Stomach smooth muscle (tissue), 2 donors: ENCODE results near the gene SLC39A3.
A peak's percentile ranks its signal among the peaks of the same experiment; 100 is the strongest.

Experiments used
- H3K27ac ChIP-seq: one replicate; pipeline ENCODE4 v1.7.0; 2013; ENCODE audit warnings: mild to moderate bottlenecking, low read length, inconsistent platforms
- H3K27me3 ChIP-seq, 2 donors: one replicate each; pipeline ENCODE4 v1.7.0; 2013; ENCODE audit warnings: low read length in 2 of 2; ENCODE audit not compliant: insufficient read depth in 2 of 2, control insufficient read depth in 1 of 2
- H3K36me3 ChIP-seq, 2 donors: one replicate each; pipeline ENCODE4 v1.7.0; 2013; ENCODE audit warnings: low read length in 2 of 2; ENCODE audit not compliant: control insufficient read depth in 2 of 2, insufficient read depth in 2 of 2
- H3K4me1 ChIP-seq: one replicate; pipeline ENCODE4 v1.7.0; 2013; ENCODE audit warnings: low read length; ENCODE audit not compliant: control insufficient read depth, insufficient read depth
- H3K4me3 ChIP-seq, 2 donors: one replicate each; pipeline ENCODE4 v1.7.0; 2013; ENCODE audit warnings: low read length in 2 of 2
- H3K9ac ChIP-seq, 2 donors: one replicate each; pipeline ENCODE4 v1.7.0; 2013; ENCODE audit warnings: low read length in 2 of 2, mild to moderate bottlenecking in 1 of 2
- H3K9me3 ChIP-seq, 2 donors: one replicate each; pipeline ENCODE4 v1.7.0; 2013; ENCODE audit warnings: low read length in 2 of 2; ENCODE audit not compliant: control insufficient read depth in 2 of 2
- donor health status: healthy.
- donor health status: Pancreatic carcinoma.

Gene SLC39A3

GRCh38 chr19:2729943-2730818, 9.6 kb downstream of the SLC39A3 start:
- H3K27ac ChIP-seq: no peak overlapping the region
- H3K27me3 ChIP-seq: peaks cover 14 to 18% of the 10 kb centered on the region in 2 donors
- H3K36me3 ChIP-seq: peaks cover 0 to 4% of the 10 kb centered on the region in 2 donors
- H3K4me3 ChIP-seq: no peak overlapping the region
- H3K9me3 ChIP-seq: no peaks in the 10 kb centered on the region
- no peaks in the 10 kb centered on the region for H3K4me1 ChIP-seq
- H3K9ac ChIP-seq: no peak overlapping the region

GRCh38 chr19:2728783-2729387, 10.9 kb downstream of the SLC39A3 start:
- H3K4me1 ChIP-seq: peaks cover under 1% of the 10 kb centered on the region
- no peaks in the 10 kb centered on the region for H3K36me3 ChIP-seq
- no peak overlapping the region for H3K4me3 ChIP-seq
- no peaks in the 10 kb centered on the region for H3K9me3 ChIP-seq
- H3K27ac ChIP-seq: no peak overlapping the region
- H3K27me3 ChIP-seq: peaks cover 17 to 18% of the 10 kb centered on the region in 2 donors
- H3K9ac ChIP-seq: no peak overlapping the region

GRCh38 chr19:2727640-2727944, 12.2 kb downstream of the SLC39A3 start:
- Histone ChIP-seq H3K36me3 (no peaks in the 10 kb centered on the region), H3K9me3 (no peaks in the 10 kb centered on the region), H3K4me1 (peaks cover 13% of the 10 kb centered on the region), H3K9ac (no peak overlapping the region), H3K4me3 (no peak overlapping the region), H3K27ac (no peak overlapping the region), H3K27me3 (peaks cover 17 to 18% of the 10 kb centered on the region in 2 donors)

GRCh38 chr19:2726904-2727639, 12.7 kb downstream of the SLC39A3 start:
- Histone ChIP-seq H3K9ac (no peak overlapping the region), H3K36me3 (no peaks in the 10 kb centered on the region), H3K4me3 (no peak overlapping the region), H3K27me3 (peaks cover 21 to 23% of the 10 kb centered on the region in 2 donors), H3K27ac (no peak overlapping the region), H3K9me3 (no peaks in the 10 kb centered on the region), H3K4me1 (peaks cover 18% of the 10 kb centered on the region)

- Histone ChIP-seq H3K36me3 (no peaks in the 10 kb centered on the region), H3K4me1 (peaks cover 21% of the 10 kb centered on the region), H3K4me3 (no peak overlapping the region), H3K27ac (no peak overlapping the region), H3K9ac (no peak overlapping the region), H3K9me3 (no peaks in the 10 kb centered on the region), H3K27me3 (peaks cover 25 to 28% of the 10 kb centered on the region in 2 donors)
Observed at GRCh38 chr19:2726160-2726855, 13.5 kb downstream of the SLC39A3 start.

- Histone ChIP-seq H3K9me3 (no peaks in the 10 kb centered on the region), H3K4me1 (peaks cover 29% of the 10 kb centered on the region), H3K9ac (no peak overlapping the region), H3K27ac (no peak overlapping the region), H3K36me3 (no peaks in the 10 kb centered on the region), H3K4me3 (no peak overlapping the region), H3K27me3 (peaks cover 30 to 37% of the 10 kb centered on the region in 2 donors)
Observed at GRCh38 chr19:2724148-2724557, 15.7 kb downstream of the SLC39A3 start.

- peak overlapping the region in 1 of 2 donors; percentile 29 for H3K4me3 ChIP-seq
- H3K27me3 ChIP-seq: peaks cover 30 to 37% of the 10 kb centered on the region in 2 donors
- peaks cover 29% of the 10 kb centered on the region for H3K4me1 ChIP-seq
- no peaks in the 10 kb centered on the region for H3K36me3 ChIP-seq
- no peaks in the 10 kb centered on the region for H3K9me3 ChIP-seq
- no peak overlapping the region for H3K9ac ChIP-seq
- H3K27ac ChIP-seq: peak overlapping the region; percentile 49
Observed at GRCh38 chr19:2723747-2724146, 16.1 kb downstream of the SLC39A3 start.

- Histone ChIP-seq H3K36me3 (no peaks in the 10 kb centered on the region), H3K9me3 (no peaks in the 10 kb centered on the region), H3K4me3 (peak overlapping the region in 1 of 2 donors; percentile 29), H3K27me3 (peaks cover 30 to 37% of the 10 kb centered on the region in 2 donors), H3K9ac (peak overlapping the region in 1 of 2 donors; percentile 55), H3K4me1 (peaks cover 29% of the 10 kb centered on the region), H3K27ac (peak overlapping the region; percentile 49)
Observed at GRCh38 chr19:2723345-2723715, 16.5 kb downstream of the SLC39A3 start.

- Histone ChIP-seq H3K4me3 (peak overlapping the region in 1 of 2 donors; percentile 29), H3K27ac (peak overlapping the region; percentile 49), H3K27me3 (peaks cover 30 to 37% of the 10 kb centered on the region in 2 donors), H3K9ac (peak overlapping the region in 1 of 2 donors; percentile 55), H3K4me1 (peaks cover 29% of the 10 kb centered on the region), H3K9me3 (no peaks in the 10 kb centered on the region), H3K36me3 (no peaks in the 10 kb centered on the region)
Observed at GRCh38 chr19:2722541-2723344, 17.1 kb downstream of the SLC39A3 start.
